GM23338 (cell line): ENCODE data around the gene AKNA. TPM values are rescaled to one million over a fixed set of nuclear protein-coding genes. Genes with fewer than 3 reads are reported as not detected.

Experiments
- ATAC-seq: fragments of 200-7000 bp; cut with Tn5 transposase; 3 replicates; pipeline ENCODE4 v1.9.1; 2020
- DNase-seq: peaks from one replicate; pipeline ENCODE4 v3.0.0-alpha.2; 2015; ENCODE audit warnings: low spot score
- H2AFZ ChIP-seq: fragments of 200-600 bp; sonication (generic); 2 replicates; pipeline ENCODE4 v1.8.0; 2016; ENCODE audit warnings: antibody characterized with exemption, mild to moderate bottlenecking, moderate library complexity
- H3F3A ChIP-seq: fragments of 200-600 bp; sonication (generic); replicated peaks from 2 replicates; pipeline ENCODE4 v1.8.0; 2017; ENCODE audit warnings: antibody characterized with exemption, mixed run types, low read depth
- H3K27ac ChIP-seq: fragments of 200-600 bp; sonication (generic); 2 replicates; pipeline ENCODE4 v1.6.1; 2016; ENCODE audit warnings: low read depth
- H3K27me3 ChIP-seq: fragments of 200-600 bp; sonication (generic); 2 replicates; pipeline ENCODE4 v1.8.0; 2016; ENCODE audit warnings: mild to moderate bottlenecking, mixed run types, moderate library complexity; ENCODE audit not compliant: insufficient read depth
- H3K36me3 ChIP-seq: fragments of 200-600 bp; sonication (generic); 2 replicates; pipeline ENCODE4 v1.8.0; 2016; ENCODE audit warnings: mild to moderate bottlenecking; ENCODE audit not compliant: insufficient read depth
- H3K4me1 ChIP-seq: fragments of 200-600 bp; sonication (generic); 2 replicates; pipeline ENCODE4 v1.8.0; 2016; ENCODE audit warnings: mild to moderate bottlenecking, moderate library complexity; ENCODE audit not compliant: insufficient read depth
- H3K4me2 ChIP-seq: fragments of 200-600 bp; sonication (generic); 2 replicates; pipeline ENCODE4 v1.7.1; 2017; ENCODE audit warnings: mixed run types
- H3K4me3 ChIP-seq: fragments of 200-600 bp; sonication (generic); 2 replicates; pipeline ENCODE4 v1.6.1; 2016; ENCODE audit warnings: mixed run types
- H3K79me2 ChIP-seq: fragments of 200-600 bp; sonication (generic); replicated peaks from 2 replicates; pipeline ENCODE4 v1.8.0; 2017; ENCODE audit warnings: mild to moderate bottlenecking; ENCODE audit not compliant: insufficient read depth
- H3K9me2 ChIP-seq: fragments of 200-600 bp; sonication (generic); 2 replicates; pipeline ENCODE4 v1.8.0; 2017; ENCODE audit not compliant: insufficient read depth
- H4K20me1 ChIP-seq: fragments of 200-600 bp; sonication (generic); replicated peaks from 2 replicates; pipeline ENCODE4 v1.8.0; 2017; ENCODE audit warnings: mild to moderate bottlenecking; ENCODE audit not compliant: insufficient read depth
- H3K27ac Mint-ChIP-seq: 2 replicates; pipeline ENCODE4 v1.8.0; 2020; ENCODE audit warnings: inconsistent platforms, mild to moderate bottlenecking, moderate library complexity, mixed read lengths
- H3K27me3 Mint-ChIP-seq: 3 replicates; pipeline ENCODE4 v1.8.0; 2022; ENCODE audit warnings: low read depth, mild to moderate bottlenecking, moderate library complexity, mixed read lengths, inconsistent platforms; ENCODE audit not compliant: insufficient read depth, poor library complexity
- H3K36me3 Mint-ChIP-seq: 3 replicates; pipeline ENCODE4 v1.8.0; 2021; ENCODE audit warnings: low read depth, mild to moderate bottlenecking, inconsistent platforms, moderate library complexity, mixed read lengths
- H3K4me1 Mint-ChIP-seq: 3 replicates; pipeline ENCODE4 v1.8.0; 2020; ENCODE audit warnings: mild to moderate bottlenecking, inconsistent platforms, mixed read lengths
- H3K4me3 Mint-ChIP-seq: 3 replicates; pipeline ENCODE4 v1.8.0; 2021; ENCODE audit warnings: moderate library complexity, mild to moderate bottlenecking, inconsistent platforms, mixed read lengths
- H3K9me3 Mint-ChIP-seq: 3 replicates; pipeline ENCODE4 v1.8.0; 2020; ENCODE audit warnings: moderate library complexity, mild to moderate bottlenecking, inconsistent platforms, mixed read lengths
- EZH2phosphoT487 ChIP-seq: fragments of 200-600 bp; sonication (generic); IDR thresholded peaks from one replicate; pipeline ENCODE4 v1.8.1; 2018; ENCODE audit warnings: antibody characterized with exemption; ENCODE audit not compliant: unreplicated experiment
- STAT1 ChIP-seq: IDR thresholded peaks from one replicate; pipeline ENCODE4 v1.6.1; 2016; ENCODE audit warnings: antibody characterized with exemption; ENCODE audit not compliant: unreplicated experiment
- ZNF462 ChIP-seq: fragments of 250-450 bp; sonication (Bioruptor Pico); IDR thresholded peaks from 2 replicates; pipeline ENCODE4 v1.5.0; 2020; ENCODE audit warnings: mild to moderate bottlenecking, moderate library complexity
- polyA plus RNA-seq: library from polyadenylated mRNA; unstranded; fragments of >200 nt; fragmentation: Nextera tagmentation; extraction: Ambion mirVana; gene quantifications from 2 replicates; pipeline ENCODE4 v1.2.1, GENCODE V29; 2016
- total RNA-seq: library from RNA; depleted of rRNA; stranded (reverse); fragments of >200 nt; shearing (Covaris generic); gene quantifications from 2 replicates; pipeline ENCODE4 v1.2.3, GENCODE V29; 2014
- TF ChIP-seq, protein P1 (sequence below): IDR thresholded peaks from one replicate; pipeline ENCODE4 v1.6.1; 2018; ENCODE audit warnings: antibody characterized with exemption; ENCODE audit not compliant: unreplicated experiment

Gene AKNA
- total and polyA plus RNA-seq, 2 experiments from 2014 or later = 9.0 to 28.1 TPM

- H4K20me1 ChIP-seq = no peaks in the 10 kb centered on the region
- H3K27ac ChIP-seq = no peak overlapping the region
- TF ChIP-seq, protein P1, sequence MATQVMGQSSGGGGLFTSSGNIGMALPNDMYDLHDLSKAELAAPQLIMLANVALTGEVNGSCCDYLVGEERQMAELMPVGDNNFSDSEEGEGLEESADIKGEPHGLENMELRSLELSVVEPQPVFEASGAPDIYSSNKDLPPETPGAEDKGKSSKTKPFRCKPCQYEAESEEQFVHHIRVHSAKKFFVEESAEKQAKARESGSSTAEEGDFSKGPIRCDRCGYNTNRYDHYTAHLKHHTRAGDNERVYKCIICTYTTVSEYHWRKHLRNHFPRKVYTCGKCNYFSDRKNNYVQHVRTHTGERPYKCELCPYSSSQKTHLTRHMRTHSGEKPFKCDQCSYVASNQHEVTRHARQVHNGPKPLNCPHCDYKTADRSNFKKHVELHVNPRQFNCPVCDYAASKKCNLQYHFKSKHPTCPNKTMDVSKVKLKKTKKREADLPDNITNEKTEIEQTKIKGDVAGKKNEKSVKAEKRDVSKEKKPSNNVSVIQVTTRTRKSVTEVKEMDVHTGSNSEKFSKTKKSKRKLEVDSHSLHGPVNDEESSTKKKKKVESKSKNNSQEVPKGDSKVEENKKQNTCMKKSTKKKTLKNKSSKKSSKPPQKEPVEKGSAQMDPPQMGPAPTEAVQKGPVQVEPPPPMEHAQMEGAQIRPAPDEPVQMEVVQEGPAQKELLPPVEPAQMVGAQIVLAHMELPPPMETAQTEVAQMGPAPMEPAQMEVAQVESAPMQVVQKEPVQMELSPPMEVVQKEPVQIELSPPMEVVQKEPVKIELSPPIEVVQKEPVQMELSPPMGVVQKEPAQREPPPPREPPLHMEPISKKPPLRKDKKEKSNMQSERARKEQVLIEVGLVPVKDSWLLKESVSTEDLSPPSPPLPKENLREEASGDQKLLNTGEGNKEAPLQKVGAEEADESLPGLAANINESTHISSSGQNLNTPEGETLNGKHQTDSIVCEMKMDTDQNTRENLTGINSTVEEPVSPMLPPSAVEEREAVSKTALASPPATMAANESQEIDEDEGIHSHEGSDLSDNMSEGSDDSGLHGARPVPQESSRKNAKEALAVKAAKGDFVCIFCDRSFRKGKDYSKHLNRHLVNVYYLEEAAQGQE = no peak
- TF ChIP-seq ZNF462 (CRISPR knock-in tag) (no peak), EZH2phosphoT487 (no peak), STAT1 (no peak)
- no peaks in the 10 kb centered on the region for H3F3A ChIP-seq
- DNase-seq (no peak), ATAC-seq (no peak)
- no peaks in the 10 kb centered on the region for H3K36me3 ChIP-seq
- H3K4me1 ChIP-seq = 0 out of 2 replicates have a peak, but pooled peaks cover 8% of the 10 kb centered on the region
- no peaks in the 10 kb centered on the region for H3K79me2 ChIP-seq
- H3K36me3 Mint-ChIP-seq = no peaks in the 10 kb centered on the region; the same call in 2 of the 3 replicates
- no peak overlapping the region for H3K4me2 ChIP-seq
- no peak overlapping the region for H3K27ac Mint-ChIP-seq
- H3K4me3 ChIP-seq = no peak overlapping the region
- peaks cover 12% of the 10 kb centered on the region for H3K4me1 Mint-ChIP-seq
- no peaks in the 10 kb centered on the region for H3K27me3 ChIP-seq
- H3K27me3 Mint-ChIP-seq = peaks cover 12% of the 10 kb centered on the region
- no peaks in the 10 kb centered on the region for H3K9me3 Mint-ChIP-seq
- no peaks in the 10 kb centered on the region for H3K9me2 ChIP-seq
- H3K4me3 Mint-ChIP-seq = no peak overlapping the region
- no peak overlapping the region for H2AFZ ChIP-seq
These were observed 30.3 kb upstream of the AKNA start for GRCh38 chr9:114418053-114418452.
